H7 (cell line): Measurements from ENCODE around the gene KRTAP4-2. TPM values are rescaled to one million over a fixed set of nuclear protein-coding genes. Genes with fewer than 3 reads are reported as not detected.
"Not testable (repeated sequence)": the region's sequence is repeated elsewhere in the genome, so short reads cannot be mapped to it uniquely, and the experiment has no call there.

Experiments
- DNase-seq: peaks from one replicate; pipeline ENCODE4 v3.0.0; 2012
- H3K27me3 ChIP-seq: 2 replicates; pipeline ENCODE4 v1.6.0; 2011; ENCODE audit warnings: mild to moderate bottlenecking, low read length; ENCODE audit not compliant: control insufficient read depth, insufficient read depth
- H3K36me3 ChIP-seq: replicated peaks from 2 replicates; pipeline ENCODE4 v1.5.1; 2011; ENCODE audit warnings: low read length; ENCODE audit not compliant: control insufficient read depth, insufficient read depth
- H3K4me3 ChIP-seq: 2 replicates; pipeline ENCODE4 v1.5.1; 2011; ENCODE audit warnings: low read depth, mild to moderate bottlenecking, control low read depth, low read length, moderate library complexity; ENCODE audit not compliant: insufficient read depth
- total RNA-seq: library from RNA; depleted of rRNA; stranded (reverse); fragments of >200 nt; shearing (Covaris generic); gene quantifications from 2 replicates; pipeline ENCODE4 v1.2.3, GENCODE V29; 2014; rRNA removed

The KRTAP4-2 gene
- total RNA-seq: not detected in 2 replicates

GRCh38 chr17:41177727-41178271 lies at the start of gene KRTAP4-2:
Gene KRTAP4-2 (minus strand): TSS chr17:41178221. CDS start chr17:41178164, 57 bp downstream.
- Histone ChIP-seq H3K4me3 (no peak within 1 kb of the TSS), H3K27me3 (no peaks in the 10 kb centered on the region; the same call in 1 of the 2 replicates), H3K36me3 (no peaks in the 10 kb centered on the region)
- DNase-seq: no peak

DNA sequence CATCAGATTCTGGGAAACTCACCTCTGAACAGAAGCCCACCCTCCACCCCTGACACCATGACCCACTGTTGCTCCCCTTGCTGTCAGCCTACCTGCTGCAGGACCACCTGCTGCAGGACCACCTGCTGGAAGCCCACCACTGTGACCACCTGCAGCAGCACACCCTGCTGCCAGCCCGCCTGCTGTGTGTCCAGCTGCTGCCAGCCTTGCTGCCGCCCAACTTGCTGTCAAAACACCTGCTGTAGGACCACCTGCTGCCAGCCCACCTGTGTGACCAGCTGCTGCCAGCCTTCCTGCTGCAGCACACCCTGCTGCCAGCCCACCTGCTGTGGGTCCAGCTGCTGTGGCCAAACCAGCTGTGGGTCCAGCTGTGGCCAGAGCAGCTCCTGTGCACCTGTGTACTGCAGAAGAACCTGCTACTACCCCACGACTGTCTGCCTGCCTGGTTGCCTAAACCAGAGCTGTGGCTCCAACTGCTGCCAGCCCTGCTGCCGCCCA lies 48.6 kb upstream of the KRTAP4-2 start, which contains the start of gene KRTAP9-2:
Gene KRTAP9-2 (plus strand): TSS at position 51 of the 498 bp plus-strand sequence. CDS start 7 bp downstream, at position 58.
- not testable (repeated sequence) for H3K36me3 ChIP-seq, H3K27me3 ChIP-seq, H3K4me3 ChIP-seq, DNase-seq

DNA sequence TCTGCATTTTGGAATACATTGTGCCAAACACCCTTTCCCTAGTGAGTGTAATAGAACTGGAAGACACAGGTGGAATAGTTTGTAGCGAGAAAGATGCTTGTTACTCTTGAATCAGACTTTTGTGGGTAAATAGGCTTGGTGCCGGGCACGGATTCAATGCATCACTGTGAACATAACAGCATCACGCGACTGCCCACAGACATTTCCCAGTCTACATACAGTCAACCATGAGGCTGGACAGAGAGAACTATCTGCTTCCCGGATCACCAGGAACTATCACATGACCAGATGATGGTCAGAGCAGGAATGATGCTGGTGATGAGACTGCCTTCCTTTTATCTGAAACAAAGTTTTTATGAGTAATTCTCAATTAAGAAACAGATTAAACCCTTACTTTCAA lies 48.0 kb upstream of the KRTAP4-2 start:
- no peak for DNase-seq
- H3K36me3 ChIP-seq: no peaks in the 10 kb centered on the region
- no peak overlapping the region for H3K4me3 ChIP-seq
- no peaks in the 10 kb centered on the region for H3K27me3 ChIP-seq

DNA sequence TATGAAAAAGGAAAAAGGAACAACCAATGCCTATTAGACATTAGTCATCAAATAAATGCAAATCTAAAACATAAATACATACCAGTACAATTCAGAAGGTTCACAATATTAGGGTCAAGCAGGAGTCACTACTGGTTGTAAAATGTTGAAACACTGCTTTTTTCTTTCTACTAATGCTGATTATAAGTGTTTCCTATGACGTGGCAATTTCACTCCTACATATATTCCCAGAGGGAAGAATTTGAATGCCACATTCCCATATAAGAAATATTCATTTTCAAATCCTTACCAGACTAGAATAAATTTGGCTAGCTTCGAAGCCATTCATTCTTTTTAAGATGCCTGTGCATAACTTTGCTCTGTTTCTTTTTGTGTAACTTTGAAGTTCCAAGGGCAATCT lies 45.8 kb upstream of the KRTAP4-2 start:
- no peak overlapping the region for H3K4me3 ChIP-seq
- H3K36me3 ChIP-seq: no peaks in the 10 kb centered on the region
- no peaks in the 10 kb centered on the region for H3K27me3 ChIP-seq
- DNase-seq: no peak

- H3K4me3 ChIP-seq: no peak overlapping the region
- no peaks in the 10 kb centered on the region for H3K27me3 ChIP-seq
- H3K36me3 ChIP-seq: no peaks in the 10 kb centered on the region
- DNase-seq: no peak
These were observed 37.7 kb upstream of the KRTAP4-2 start for GRCh38 chr17:41215681-41216080.

DNA sequence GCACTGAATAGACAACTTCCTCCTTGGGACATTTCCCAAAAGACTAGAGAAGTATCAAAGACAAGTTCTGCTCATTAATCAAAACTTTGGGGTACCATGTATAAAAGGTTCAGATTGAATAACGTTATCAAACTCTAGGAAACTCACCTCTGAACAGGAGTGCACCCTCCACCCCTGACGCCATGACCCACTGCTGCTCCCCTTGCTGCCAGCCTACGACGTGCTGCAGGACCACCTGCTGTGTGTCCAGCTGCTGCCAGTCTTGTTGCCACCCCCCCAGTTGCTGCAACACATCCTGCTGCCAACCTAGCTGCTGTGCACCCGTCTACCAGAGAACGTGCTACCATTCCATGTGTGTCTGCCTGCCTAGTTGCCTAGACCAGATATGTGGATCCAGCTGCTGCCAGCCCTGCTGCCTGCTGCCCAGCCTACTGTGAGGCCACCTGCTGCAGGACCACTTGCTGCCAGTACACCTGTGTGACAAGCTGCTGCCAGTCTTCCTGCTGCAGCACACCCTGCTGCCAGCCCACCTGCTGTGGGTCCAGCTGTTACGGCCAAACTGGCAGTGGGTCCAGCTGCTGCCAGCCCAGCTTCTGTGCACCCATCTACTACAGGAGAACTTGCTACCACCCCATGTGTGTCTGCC lies 34.6 kb upstream of the KRTAP4-2 start:
- no peaks in the 10 kb centered on the region for H3K36me3 ChIP-seq
- H3K4me3 ChIP-seq: no peak overlapping the region
- H3K27me3 ChIP-seq: no peaks in the 10 kb centered on the region
- DNase-seq: no peak

- no peaks in the 10 kb centered on the region for H3K27me3 ChIP-seq
- no peaks in the 10 kb centered on the region for H3K36me3 ChIP-seq
- no peak overlapping the region for H3K4me3 ChIP-seq
- no peak for DNase-seq
These were observed 33.9 kb upstream of the KRTAP4-2 start for GRCh38 chr17:41211845-41212466.

DNA sequence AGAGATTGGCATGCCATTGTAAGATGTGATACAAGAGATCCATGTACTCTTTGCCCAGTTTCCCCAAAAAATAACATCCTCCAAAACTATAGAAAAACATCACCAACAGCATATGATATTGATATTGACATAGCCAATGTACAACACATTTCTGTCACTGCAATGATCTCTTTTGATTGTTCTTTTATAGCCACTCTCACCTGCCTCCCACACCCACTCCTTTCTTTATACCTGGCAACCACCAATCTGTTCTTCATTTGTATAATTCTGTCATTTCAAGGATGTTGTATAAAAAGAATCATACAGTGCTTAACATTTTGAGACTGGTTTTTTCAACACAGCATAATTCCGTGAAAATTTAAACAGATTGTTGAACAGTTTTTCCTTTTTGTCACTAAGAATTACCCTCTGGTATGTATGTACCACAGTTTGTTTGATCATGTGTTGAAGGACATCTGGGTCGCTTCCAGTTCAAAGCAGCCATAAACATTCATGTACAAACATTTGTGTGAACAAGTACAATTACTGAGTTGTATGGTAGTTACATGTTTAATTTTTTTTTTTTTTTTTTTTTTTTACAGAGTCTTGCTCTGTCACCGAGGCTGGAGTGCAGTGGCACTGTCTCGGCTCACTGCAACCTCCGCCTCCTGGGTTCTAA lies 21.5 kb upstream of the KRTAP4-2 start:
- no peak for DNase-seq
- no peaks in the 10 kb centered on the region for H3K36me3 ChIP-seq
- no peak overlapping the region for H3K4me3 ChIP-seq
- no peaks in the 10 kb centered on the region for H3K27me3 ChIP-seq

DNA sequence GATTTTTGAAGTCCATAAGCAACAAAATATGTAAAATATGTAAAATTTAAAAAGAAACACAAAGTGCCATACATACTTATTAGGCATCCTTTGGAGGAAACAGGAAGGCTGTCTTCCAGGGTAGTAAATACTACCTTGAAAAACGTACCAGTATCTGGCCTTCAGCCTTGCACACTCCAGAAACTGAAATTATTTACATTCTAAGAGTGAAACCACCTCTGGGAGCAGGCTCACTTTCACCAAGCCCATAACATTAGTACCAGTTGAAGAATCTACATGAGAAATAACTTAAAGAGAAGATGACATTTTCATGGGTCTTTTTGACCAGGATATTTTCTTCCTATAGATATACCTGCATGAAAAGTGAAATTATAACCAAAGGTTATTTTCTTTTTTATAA lies 18.0 kb upstream of the KRTAP4-2 start:
- DNase-seq: no peak
- Histone ChIP-seq H3K27me3 (no peaks in the 10 kb centered on the region), H3K4me3 (no peak overlapping the region), H3K36me3 (no peaks in the 10 kb centered on the region)

- no peaks in the 10 kb centered on the region for H3K36me3 ChIP-seq
- DNase-seq: no peak
- H3K4me3 ChIP-seq: no peak overlapping the region
- H3K27me3 ChIP-seq: no peaks in the 10 kb centered on the region
These were observed 12.3 kb upstream of the KRTAP4-2 start for GRCh38 chr17:41190328-41190727.

GRCh38 chr17:41189837-41190318 lies 11.9 kb upstream of the KRTAP4-2 start, which contains the start of gene KRTAP9-1:
Gene KRTAP9-1 (plus strand): TSS chr17:41189887. CDS start chr17:41189887, 0 bp downstream.
- not testable (repeated sequence) for DNase-seq, H3K27me3 ChIP-seq, H3K4me3 ChIP-seq, H3K36me3 ChIP-seq

DNA sequence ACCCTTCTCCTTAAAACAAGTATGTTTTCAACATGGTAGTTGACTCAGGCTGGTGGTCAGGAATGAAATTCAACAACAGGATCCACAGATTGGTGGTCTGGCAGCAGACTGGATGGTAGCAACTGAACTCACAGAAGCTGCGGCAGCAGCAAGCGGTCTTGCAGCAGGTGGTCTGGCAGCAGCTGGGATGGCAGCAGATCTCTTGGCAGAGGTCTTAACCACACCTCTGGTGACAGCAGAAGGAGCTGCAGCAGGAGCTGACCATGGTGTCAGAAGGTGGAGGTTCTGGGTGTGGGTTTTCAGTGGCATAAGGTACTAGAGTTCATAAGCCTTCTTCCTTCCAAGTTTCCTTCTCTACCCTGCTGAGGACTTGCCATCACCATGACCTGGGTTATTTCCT lies 8.9 kb upstream of the KRTAP4-2 start:
- H3K36me3 ChIP-seq: no peaks in the 10 kb centered on the region
- no peak overlapping the region for H3K4me3 ChIP-seq
- DNase-seq: no peak
- H3K27me3 ChIP-seq: no peaks in the 10 kb centered on the region

DNA sequence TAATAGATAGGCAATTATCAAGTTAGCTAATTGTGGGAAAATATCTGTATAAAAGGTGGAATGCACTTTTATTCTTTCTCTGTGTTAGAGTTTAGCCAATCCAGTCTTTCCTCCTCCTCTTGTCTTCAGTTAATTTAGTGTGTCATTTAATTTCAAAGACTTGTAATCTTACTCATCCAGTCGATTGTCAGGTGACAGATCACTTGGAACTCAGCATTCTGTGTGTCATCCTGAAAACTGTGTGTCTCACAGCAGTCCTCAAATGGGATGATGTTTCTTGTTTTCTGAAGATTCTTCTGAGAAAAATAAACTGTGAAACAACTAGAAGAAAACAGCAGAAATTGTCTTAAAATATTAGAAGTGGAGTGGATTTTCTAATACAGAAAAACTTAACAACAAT lies 7.0 kb upstream of the KRTAP4-2 start:
- H3K36me3 ChIP-seq: no peaks in the 10 kb centered on the region
- no peak for DNase-seq
- no peak overlapping the region for H3K4me3 ChIP-seq
- H3K27me3 ChIP-seq: no peaks in the 10 kb centered on the region

GRCh38 chr17:41184480-41184961 lies 6.5 kb upstream of the KRTAP4-2 start, which contains the start of gene KRTAP4-1:
Gene KRTAP4-1 (minus strand): TSS chr17:41184911. CDS start chr17:41184854, 57 bp downstream.
- no peak within 1 kb of the TSS for H3K4me3 ChIP-seq
- no peak for DNase-seq
- H3K36me3 ChIP-seq: no peaks in the 10 kb centered on the region
- no peaks in the 10 kb centered on the region for H3K27me3 ChIP-seq
